ENCODE data around the gene ACTA1.
"Not testable (repeated sequence)": the region's sequence is repeated elsewhere in the genome, so short reads cannot be mapped to it uniquely, and the experiment has no call there.

The ACTA1 gene

GRCh38 chr1:229434005-229434640, at the start of gene ACTA1:
Gene ACTA1, minus strand, starts transcription at chr1:229434094. Its CDS starts 979 bp downstream, at chr1:229433115.
- no peak for DNase-seq (ENCODE audit: low read depth in 2 of 2)

- no peak for DNase-seq (ENCODE audit: low read depth in 2 of 2)
These were observed 48.6 kb upstream of the ACTA1 start for GRCh38 chr1:229482511-229482910.

- DNase-seq (ENCODE audit: low read depth in 2 of 2) = no peak
These were observed 46.6 kb upstream of the ACTA1 start for GRCh38 chr1:229480495-229480894.

GRCh38 chr1:229479660-229480399, 45.9 kb upstream of the ACTA1 start:
- DNase-seq (ENCODE audit: low read depth in 2 of 2) = no peak

GRCh38 chr1:229478852-229479251, 45.0 kb upstream of the ACTA1 start:
- no peak for DNase-seq (ENCODE audit: low read depth in 2 of 2)

- not testable (repeated sequence) for DNase-seq (ENCODE audit: low read depth in 2 of 2)
These were observed 42.0 kb upstream of the ACTA1 start for GRCh38 chr1:229475859-229476258.

DNA sequence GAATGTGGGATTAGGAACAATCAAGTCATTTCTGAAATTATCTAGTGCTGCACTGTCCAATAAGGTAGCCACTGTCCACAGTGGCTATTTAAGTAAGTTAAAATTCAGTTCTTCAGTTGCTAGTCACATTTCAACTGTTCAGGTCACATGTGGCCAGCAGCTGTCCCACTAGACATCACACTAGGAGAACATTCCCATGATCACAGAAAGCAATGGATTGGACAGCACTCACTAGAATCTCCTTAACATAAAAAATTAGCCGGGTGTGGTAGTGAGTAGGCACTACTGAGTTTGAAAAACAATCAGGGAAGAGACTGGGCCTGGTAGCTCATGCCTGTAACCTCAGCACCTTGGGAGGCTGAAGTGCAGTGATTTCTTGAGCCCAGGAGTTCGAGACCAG, 40.6 kb upstream of the ACTA1 start:
- no peak for DNase-seq (ENCODE audit: low read depth in 2 of 2)

DNA sequence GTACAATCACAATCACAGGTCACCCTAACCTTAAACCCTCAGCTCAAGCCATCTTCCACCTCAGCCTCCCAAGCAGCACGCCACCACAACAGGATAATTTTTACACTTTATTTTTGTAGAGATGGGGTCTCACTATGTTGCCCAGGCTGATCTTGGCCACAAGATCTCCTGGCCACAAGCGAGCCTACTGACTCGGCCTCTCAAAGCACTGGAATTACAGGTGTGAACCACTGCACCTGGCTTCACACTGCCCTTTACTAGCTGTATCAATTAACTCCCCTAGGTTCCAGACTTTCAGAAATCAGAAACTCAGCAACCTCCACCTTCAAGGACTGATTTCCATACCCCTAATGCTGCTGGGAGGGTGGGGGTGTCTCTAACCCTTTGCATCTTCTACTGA, 37.3 kb upstream of the ACTA1 start:
- DNase-seq (ENCODE audit: low read depth in 2 of 2) = no peak

DNA sequence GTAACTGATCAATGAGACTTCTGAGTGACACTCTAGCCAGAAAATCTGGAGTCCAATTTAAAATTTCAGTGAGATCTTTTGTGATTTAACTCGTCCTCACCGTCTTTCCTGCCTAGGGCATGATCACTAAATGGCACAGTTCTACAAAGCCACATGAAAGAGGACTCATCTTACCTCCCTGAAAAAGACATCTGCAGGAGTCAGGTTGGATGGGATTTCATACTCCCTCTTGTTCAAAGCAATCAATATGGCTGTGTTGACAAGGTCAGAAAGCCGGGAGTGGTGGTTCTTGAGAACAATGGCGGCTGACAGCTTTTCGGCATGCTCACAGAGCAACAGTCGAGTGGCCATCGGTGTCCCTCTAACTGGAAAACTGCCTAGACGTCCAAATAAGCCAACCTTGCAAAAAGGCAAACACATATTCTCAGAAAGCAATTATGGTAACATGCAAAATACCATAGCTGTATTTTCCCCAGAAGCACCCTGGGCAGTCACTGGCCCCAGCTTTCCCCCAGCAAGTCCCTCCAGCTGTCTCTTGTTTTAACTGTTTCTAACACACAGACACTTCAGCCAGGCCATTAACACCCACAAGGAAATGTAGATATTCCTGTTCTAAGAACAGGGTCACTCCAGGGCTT, 36.6 kb upstream of the ACTA1 start:
- no peak for DNase-seq (ENCODE audit: low read depth in 2 of 2)

GRCh38 chr1:229466887-229467286, 33.0 kb upstream of the ACTA1 start:
- no peak for DNase-seq (ENCODE audit: low read depth in 2 of 2)

GRCh38 chr1:229464672-229465071, 30.8 kb upstream of the ACTA1 start:
- no peak for DNase-seq (ENCODE audit: low read depth in 2 of 2)

GRCh38 chr1:229461032-229461668, 27.3 kb upstream of the ACTA1 start:
- DNase-seq (ENCODE audit: low read depth in 2 of 2) = no peak

- DNase-seq (ENCODE audit: low read depth in 2 of 2) = no peak
These were observed 25.9 kb upstream of the ACTA1 start for GRCh38 chr1:229459815-229460214.

- DNase-seq (ENCODE audit: low read depth in 2 of 2) = no peak
These were observed 23.5 kb upstream of the ACTA1 start for GRCh38 chr1:229457436-229457835.

DNA sequence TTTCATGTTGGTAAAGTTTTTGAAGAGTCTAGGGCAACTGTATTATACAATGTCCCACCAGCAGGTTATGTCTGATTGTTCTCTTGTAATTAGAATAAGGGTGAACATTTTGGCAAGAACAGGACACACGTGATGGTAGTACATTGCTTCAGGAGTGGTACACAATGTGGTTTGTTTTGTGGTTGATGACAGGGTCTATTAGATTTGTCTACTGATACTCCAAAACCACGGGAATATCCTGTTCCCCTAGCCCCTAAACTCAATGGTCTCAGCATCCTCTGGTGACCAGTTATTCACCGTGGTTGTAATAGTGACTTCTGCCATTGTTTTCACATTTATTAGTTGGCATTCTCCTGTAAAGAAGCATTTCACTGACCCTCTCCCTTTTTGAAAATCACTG, 22.1 kb upstream of the ACTA1 start:
- DNase-seq (ENCODE audit: low read depth in 2 of 2) = no peak

DNA sequence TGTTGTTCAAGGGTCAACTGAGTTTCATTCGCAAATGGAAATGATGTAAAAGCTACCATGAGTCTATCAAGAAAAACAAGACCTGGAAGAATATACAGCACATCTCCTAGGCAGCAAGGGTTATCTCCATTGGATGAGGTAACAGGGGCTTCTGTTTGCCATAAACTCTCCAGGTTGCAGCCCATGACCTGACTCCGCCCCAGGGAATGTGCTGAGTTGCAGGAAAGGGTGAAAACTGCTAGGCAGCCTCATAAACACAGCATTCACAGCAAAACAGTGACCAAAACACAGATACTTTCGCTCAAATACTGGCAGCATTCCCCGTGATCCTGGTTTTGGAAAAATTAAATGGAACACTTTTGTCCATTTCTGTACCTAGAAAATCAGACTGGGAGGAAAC, 20.2 kb upstream of the ACTA1 start:
- DNase-seq (ENCODE audit: low read depth in 2 of 2) = no peak

GRCh38 chr1:229452956-229453801, 19.3 kb upstream of the ACTA1 start:
- DNase-seq (ENCODE audit: low read depth in 2 of 2) = no peak

GRCh38 chr1:229448845-229449244, 15.0 kb upstream of the ACTA1 start:
- no peak for DNase-seq (ENCODE audit: low read depth in 2 of 2)

GRCh38 chr1:229448354-229448753, 14.5 kb upstream of the ACTA1 start:
- no peak for DNase-seq (ENCODE audit: low read depth in 2 of 2)

- no peak for DNase-seq (ENCODE audit: low read depth in 2 of 2)
These were observed 13.9 kb upstream of the ACTA1 start for GRCh38 chr1:229447809-229448252.

DNA sequence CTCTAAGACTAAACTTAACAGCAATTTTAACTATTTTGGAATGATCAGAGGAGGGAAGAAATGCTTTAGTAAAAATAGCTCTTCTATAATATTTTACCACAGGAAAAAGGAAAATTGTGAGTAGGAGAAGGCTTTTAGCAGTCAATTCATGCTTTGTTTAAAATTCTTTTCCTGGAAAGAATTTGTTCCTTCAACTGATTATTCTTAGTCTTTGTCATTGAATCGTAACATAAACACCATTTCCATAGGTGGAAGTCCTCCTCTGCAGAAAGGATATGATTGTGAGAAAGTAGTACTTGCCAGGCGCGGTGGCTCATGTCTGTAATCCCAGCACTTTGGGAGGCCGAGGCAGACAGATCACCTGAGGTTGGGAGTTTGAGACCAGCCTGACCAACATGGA, 11.9 kb upstream of the ACTA1 start:
- no peak for DNase-seq (ENCODE audit: low read depth in 2 of 2)

All from stimulated activated CD8-positive, alpha-beta memory T cell treated with anti-CD3 and anti-CD28 coated beads, Interleukin-7, amount 100 ng/mL, for 1 hour (primary cell).